GM12864 (cell line): Measurements from ENCODE around the gene CDYL.

Experiments
- DNase-seq: peaks from one replicate; pipeline ENCODE4 v3.0.0-alpha.2; 2011; ENCODE audit warnings: low read depth
- H3K4me3 ChIP-seq: 2 replicates; pipeline ENCODE4 v1.5.1; 2011; ENCODE audit warnings: mild to moderate bottlenecking, low read depth, low read length, control low read depth
- TF ChIP-seq, protein P1 (sequence below): IDR thresholded peaks from 2 replicates; pipeline ENCODE4 v1.5.1; 2011; ENCODE audit warnings: low read depth, mild to moderate bottlenecking, moderate library complexity, low read length, control low read depth, inconsistent platforms; ENCODE audit errors: missing control alignments

The CDYL gene

DNA sequence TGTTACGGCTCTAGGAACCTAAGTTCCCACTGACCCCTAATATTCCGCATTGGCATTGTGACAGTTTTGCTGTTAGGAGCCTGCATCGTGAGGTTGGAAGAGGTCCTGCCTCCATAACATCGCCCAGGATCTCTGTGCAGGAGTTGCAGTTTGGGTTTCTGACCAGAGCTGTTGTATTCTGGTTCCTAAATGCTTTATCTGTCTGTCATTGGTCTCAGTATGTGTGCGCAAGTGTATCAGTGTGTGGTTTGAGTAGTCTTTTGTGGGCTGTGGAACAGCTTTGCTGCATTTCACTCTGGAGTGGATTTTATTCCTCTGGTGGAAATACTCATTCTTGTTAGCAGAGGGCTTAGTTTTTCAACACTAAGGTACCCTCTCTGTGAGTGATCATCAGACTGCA lies 95.6 kb downstream of the CDYL start:
- TF ChIP-seq, protein P1, sequence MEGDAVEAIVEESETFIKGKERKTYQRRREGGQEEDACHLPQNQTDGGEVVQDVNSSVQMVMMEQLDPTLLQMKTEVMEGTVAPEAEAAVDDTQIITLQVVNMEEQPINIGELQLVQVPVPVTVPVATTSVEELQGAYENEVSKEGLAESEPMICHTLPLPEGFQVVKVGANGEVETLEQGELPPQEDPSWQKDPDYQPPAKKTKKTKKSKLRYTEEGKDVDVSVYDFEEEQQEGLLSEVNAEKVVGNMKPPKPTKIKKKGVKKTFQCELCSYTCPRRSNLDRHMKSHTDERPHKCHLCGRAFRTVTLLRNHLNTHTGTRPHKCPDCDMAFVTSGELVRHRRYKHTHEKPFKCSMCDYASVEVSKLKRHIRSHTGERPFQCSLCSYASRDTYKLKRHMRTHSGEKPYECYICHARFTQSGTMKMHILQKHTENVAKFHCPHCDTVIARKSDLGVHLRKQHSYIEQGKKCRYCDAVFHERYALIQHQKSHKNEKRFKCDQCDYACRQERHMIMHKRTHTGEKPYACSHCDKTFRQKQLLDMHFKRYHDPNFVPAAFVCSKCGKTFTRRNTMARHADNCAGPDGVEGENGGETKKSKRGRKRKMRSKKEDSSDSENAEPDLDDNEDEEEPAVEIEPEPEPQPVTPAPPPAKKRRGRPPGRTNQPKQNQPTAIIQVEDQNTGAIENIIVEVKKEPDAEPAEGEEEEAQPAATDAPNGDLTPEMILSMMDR: no peak
- no peak overlapping the region for H3K4me3 ChIP-seq
- no peak for DNase-seq

DNA sequence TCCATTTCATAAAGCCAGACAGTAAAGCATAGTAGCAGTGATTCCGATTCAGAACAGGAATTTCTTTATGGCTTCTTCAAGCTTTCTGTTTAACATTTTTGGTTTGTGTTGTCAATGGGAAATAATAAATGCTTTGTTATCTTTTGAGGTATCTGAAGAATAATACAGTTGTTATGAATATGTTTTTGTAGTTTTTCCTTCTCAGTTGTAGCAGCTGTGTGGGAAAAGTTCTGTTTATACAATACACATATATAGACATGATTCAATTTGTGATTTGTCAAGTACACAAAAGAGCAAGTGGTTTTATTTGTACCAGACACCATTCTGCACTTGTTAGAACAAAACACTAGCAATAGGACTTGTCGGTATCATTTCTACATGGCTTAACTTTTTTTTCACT lies 96.6 kb downstream of the CDYL start:
- no peak for DNase-seq
- TF ChIP-seq, protein P1: no peak
- no peak overlapping the region for H3K4me3 ChIP-seq

DNA sequence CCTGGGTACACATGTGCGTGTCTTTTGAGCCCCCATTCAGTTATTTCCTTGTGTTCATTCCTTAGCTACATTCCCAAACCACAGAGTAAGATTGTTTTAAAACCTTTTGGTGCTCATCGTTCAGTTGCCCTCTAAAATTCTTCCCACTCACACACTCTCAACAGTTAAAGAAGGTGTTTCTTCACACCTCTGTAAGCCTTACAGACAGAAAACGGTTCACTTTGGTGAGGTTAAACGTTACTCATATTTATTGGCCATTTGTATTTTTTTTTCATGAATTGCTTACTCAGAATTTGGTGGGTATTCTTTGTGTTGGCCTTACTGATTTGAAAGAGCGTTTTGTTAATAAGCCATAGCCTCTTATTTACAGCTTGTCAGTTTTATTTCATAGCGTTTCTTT lies 97.7 kb downstream of the CDYL start:
- no peak overlapping the region for H3K4me3 ChIP-seq
- TF ChIP-seq, protein P1: no peak
- DNase-seq: no peak

DNA sequence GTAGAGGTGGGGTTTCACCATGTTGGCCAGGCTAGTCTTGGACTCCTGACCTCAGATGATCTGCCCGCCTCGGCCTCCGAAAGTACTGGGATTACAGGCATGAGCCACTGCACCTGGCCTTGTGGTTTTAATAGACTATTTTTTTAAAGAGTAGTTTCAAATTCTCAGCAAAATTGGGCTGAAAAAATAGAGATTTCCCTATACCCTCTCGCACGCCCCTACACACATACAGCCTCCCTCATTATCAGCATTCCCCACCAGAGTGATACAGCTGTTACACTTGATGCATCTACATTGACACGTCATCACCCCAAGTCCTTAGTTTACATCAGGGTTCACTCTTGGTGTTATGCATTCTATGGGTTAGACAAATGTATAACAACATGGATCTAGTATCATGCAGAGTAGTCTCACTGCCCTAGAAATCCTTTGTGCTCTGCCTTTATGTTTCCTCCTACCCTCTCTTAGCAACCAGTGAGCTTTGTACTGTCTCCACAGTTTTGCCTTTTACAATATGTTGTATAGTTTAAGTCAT lies 103.6 kb downstream of the CDYL start:
- TF ChIP-seq, protein P1: no peak
- no peak overlapping the region for H3K4me3 ChIP-seq
- DNase-seq: peak; percentile 45

DNA sequence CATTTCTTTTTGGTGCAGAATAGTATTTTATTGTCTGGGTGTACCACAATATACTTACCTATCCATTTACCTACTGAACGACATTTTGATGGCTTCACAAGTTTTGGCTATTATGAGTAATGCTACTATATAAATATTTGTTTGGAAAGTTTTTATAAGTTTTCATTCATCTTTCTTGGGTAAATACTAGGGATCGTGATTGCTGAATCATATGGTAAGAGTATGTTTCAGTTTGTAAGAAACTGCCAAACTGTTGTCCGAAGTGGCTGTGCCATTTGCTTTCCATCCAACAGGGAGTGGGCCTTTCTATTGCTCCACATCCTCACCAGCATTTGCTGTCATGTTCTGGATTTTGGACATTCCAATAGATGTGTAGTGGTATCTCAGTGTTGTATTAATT lies 104.2 kb downstream of the CDYL start:
- TF ChIP-seq, protein P1: no peak
- H3K4me3 ChIP-seq: no peak overlapping the region
- no peak for DNase-seq

DNA sequence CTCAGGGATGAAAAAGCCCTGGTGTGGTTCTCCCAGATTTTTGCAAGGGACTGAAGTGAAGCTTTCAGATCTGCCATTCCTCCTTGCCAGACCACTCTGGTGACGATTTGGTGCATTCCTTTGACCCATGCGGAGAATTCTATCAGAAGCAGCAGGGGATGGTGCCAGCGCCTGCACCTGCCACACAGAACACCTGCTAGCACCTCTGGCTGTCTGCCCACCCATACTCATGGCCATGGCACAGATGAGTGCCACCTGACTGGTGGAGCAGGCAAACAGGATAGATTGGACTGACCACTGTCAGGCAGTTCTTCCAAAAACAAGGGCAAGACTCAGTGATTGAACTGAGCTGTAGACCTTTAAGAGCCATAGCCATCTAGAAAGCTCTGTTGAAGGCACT lies 107.1 kb downstream of the CDYL start:
- TF ChIP-seq, protein P1: no peak

DNA sequence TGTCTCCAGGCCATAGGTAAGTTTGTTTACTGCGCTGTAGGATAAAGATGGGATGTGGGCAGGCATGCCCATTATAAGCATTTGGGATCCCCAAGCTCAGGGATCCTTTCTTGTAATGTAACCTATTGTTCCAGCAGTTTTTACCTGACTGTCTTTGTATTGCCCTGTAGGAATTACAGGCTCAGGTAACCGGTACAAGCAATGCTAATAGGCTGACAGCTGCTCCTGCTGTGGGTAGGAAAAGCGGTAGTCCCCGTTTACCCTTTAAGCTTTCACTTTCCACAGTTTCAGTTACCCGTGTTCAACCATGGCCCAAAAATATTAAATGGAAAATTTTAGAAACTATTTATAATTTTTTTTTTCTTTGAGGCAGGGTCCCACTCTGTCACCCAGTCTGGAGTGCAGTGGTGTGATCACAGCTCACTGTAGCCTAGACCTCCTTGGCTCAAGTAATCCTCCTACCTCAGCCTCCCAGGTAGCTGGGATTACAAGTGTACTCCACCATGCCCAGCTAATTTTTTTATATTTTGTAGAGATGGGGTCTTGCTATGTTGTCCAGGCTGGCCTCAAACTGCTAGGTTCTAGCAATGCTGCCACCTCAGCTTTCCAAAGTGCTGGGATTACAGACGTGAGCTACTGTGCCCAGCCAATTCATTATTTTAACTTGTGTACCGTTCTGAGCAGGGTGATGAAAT lies 108.6 kb downstream of the CDYL start:
- TF ChIP-seq, protein P1: no peak
- no peak for DNase-seq
- no peak overlapping the region for H3K4me3 ChIP-seq

More for the DNA sequence above, 107.1 kb downstream of the CDYL start:
- no peak for DNase-seq
- H3K4me3 ChIP-seq: no peak overlapping the region
